AG09319 (cell line): ENCODE measurements around the gene DLG1.
"Not testable (repeated sequence)": the region's sequence is repeated elsewhere in the genome, so short reads cannot be mapped to it uniquely, and the experiment has no call there.

Source experiments
- DNase-seq: peaks from one replicate; pipeline ENCODE4 v3.0.0-alpha.2; 2010; ENCODE audit warnings: low read depth; ENCODE audit errors: extremely low read depth
- TF ChIP-seq, protein P1 (sequence below): IDR thresholded peaks from 2 replicates; pipeline ENCODE4 v1.5.1; 2011; ENCODE audit warnings: low read depth, mild to moderate bottlenecking, inconsistent platforms, low read length, moderate library complexity

Gene DLG1

DNA sequence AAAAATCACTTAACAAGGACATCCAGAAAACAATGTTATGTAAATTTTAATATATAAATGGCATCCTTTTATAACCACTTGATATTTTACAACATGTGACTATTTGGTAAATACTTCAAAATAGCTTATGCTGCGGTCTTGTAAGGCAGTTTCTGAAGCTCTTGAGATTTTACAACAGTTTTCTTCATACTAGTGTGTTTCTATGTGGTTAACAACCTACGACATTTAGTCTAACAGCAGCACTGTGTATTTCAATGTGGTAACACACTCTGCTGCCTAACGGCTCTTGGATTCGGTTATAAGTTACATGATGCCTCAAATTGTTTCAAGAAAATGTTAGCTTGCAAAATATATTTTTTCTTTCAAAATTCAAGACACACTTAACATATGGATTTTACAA lies 255.9 kb downstream of the DLG1 start:
- no peak for DNase-seq
- TF ChIP-seq, protein P1, sequence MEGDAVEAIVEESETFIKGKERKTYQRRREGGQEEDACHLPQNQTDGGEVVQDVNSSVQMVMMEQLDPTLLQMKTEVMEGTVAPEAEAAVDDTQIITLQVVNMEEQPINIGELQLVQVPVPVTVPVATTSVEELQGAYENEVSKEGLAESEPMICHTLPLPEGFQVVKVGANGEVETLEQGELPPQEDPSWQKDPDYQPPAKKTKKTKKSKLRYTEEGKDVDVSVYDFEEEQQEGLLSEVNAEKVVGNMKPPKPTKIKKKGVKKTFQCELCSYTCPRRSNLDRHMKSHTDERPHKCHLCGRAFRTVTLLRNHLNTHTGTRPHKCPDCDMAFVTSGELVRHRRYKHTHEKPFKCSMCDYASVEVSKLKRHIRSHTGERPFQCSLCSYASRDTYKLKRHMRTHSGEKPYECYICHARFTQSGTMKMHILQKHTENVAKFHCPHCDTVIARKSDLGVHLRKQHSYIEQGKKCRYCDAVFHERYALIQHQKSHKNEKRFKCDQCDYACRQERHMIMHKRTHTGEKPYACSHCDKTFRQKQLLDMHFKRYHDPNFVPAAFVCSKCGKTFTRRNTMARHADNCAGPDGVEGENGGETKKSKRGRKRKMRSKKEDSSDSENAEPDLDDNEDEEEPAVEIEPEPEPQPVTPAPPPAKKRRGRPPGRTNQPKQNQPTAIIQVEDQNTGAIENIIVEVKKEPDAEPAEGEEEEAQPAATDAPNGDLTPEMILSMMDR = no peak

DNA sequence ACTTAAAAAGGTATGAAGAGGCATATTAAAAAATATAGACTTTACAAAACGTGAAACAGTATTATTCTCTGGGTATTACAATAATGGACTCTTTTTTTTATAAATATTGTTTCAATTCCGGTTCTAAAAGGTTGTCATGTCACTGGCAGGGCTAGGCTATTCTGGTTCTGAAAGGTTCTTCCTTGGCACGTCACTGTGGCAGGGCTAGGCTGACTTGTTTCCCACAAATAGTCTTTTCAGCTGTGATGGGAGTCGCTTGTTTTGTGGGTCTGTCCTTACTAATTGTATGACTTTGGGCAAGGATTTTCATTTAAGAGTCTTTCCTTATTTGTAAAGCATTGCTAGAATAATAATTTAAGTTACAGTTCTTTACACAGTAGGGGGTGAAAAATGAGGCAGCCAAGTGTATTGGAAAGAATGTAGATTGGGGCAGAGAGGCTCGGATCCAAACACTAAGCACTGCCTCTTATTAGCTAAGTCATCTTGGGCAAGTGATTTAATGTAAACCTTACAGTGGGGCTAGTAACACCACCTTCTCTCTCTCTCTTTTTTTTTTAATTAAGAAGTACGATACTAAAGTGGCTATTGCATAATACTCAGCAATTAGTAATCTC lies 256.4 kb downstream of the DLG1 start:
- no peak for DNase-seq
- TF ChIP-seq, protein P1 = no peak

DNA sequence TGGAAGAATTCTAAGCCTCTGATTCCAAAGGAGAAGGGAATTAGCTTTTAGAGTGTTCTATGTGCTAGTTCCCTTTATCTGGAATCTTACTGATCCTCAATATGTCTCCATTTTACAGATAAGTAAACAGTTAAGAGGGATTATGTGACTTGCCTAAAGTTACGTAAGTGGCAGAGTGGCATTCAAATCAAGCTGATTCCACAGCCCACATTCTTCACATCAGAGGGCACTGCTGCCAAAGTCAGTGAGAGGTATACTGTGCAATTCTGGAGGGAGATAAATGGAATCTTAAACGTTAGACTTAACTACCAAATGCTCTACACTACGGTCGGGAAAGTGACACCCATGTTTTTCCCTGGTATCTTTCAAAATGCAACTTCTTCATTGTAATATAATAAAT lies 257.8 kb downstream of the DLG1 start:
- DNase-seq = no peak
- TF ChIP-seq, protein P1 = no peak

DNA sequence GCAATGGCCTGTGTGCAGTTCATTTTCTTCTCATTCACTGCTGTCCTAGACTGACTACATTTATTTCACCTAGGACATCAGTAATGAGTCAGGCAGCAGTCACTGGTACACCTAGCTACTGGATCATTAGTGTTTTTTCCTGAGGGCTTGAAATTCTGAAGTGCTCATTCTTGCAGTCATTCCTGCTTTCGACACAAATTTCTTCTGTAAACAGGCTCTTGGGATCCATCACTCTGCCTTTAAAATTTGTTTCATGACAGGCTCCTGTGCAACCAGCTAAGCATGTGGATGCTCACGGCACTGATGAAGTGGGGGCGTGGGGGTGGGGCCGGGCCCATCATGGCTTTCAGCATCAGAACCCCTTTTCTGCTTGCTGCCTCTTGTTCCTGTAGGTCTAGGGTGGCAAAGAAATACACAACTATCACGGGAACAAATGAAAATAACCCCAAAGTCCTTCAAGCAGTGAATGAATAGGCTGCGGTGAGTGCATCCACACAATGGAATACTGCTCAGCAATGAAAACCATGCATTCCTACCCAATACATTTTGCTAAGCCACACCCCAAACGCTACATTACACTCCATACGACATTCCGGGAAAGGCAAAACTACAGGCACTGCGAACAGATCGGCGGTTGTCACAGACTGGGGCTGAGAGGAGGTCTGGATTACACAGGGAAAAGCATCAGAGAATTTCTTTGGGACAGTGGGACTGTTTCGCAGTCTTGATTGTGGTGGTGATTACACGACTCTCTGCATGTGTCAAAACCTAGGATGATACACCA lies 259.5 kb downstream of the DLG1 start:
- TF ChIP-seq, protein P1 = no peak
- DNase-seq = no peak

DNA sequence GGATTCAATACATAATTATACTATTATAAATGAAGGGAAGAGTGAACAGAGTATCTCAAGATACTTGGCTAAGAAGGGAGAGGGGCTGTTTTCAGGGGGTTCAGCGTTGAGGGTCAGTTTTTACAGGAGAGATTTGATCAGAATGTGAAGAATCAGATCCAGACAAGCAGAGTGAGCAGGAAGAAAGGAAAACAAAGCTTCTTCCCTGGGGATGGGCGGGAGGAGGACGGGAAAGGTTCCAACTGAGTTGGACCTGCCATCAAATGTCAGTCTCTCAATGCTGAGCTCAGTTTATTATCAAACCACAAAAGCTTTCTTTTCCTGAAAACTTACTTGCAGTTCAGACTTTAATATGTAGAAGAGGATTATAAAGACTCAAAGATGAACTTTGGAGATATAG lies 262.8 kb downstream of the DLG1 start:
- DNase-seq = no peak
- TF ChIP-seq, protein P1 = no peak

DNA sequence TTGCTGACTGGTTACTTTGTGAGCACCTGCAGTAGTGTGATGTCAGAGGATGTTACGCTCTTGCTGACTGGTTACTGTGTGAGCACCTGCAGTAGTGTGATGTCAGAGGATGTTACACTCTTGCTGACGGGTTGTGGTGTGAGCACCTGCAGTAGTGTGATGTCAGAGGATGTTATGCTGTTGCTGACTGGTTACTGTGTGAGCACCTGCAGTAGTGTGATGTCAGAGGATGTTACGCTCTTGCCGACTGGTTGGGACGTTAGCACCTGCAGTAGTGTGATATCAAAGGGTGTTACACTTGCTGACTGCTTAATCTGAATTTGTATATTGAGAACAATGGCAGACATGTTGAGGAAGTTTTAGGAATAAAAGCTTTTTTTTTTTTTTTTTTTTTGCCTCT lies 263.6 kb downstream of the DLG1 start:
- DNase-seq = not testable (repeated sequence)

DNA sequence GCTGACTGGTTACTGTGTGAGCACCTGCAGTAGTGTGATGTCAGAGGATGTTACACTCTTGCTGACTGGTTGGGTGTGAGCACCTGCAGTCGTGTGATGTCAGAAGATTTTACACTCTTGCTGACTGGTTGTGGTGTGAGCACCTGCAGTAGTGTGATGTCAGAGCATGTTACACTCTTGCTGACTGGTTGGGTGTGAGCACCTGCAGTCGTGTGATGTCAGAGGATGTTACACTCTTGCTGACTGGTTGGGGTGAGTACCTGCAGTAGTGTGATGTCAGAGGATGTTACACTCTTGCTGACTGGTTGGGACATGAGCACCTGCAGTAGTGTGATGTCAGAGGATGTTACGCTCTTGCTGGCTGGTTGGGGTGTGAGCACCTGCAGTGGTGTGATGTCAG lies 264.6 kb downstream of the DLG1 start:
- DNase-seq = not testable (repeated sequence)

DNA sequence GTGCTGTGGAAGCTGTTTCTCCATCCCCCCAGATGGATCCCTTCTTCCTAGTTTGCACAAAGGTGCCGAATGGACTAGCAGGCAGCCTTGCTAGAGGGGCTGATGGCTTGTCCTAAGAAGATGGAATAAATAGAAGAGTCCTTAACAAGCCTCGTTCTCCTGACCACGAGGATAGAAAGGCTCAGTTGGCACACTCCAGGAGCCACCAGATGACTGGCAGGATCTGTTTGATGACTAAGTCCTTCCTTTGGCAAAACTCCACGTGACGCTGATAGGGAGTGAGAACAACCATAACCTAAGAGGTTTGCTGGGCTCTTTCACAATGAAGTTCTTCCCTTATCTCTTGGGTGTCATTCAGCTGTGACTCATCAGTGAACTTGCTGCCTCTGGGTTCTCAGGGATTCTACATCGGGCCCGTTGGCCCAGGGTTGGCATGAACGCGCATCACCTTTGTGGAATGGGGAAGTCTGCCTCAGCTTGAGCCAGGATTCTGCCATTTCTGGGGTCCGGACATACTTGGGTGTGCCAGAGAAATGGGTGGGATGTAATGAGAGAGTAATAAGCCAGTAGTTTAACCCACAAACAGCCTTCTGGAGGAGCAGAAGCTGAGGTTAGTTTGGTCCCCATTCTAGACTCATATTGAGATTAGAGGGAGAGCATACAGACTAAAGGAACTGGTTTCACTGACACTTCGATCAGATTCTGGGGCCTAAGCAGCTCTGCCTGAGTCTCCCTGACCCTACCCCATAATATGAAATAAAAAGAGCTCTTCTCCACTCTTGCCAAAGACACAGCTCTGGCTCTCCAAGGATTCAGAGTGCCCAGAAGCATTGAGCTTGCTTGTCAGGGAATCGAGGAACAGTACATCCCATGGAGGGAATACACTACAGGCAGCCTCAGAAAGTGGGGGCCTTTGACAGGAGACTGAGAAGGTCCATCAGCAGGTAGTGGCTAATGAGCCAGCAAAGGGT lies 266.8 kb downstream of the DLG1 start:
- DNase-seq = peak; percentile 95
- TF ChIP-seq, protein P1 = no peak
